Endothelial cell of umbilical vein (primary cell): ENCODE results near the gene FPGS. TPM values are rescaled to one million over a fixed set of nuclear protein-coding genes. Genes with fewer than 3 reads are reported as not detected.

Experiments
- BruUV-seq: library from RNA; stranded (reverse); fragments of 400-500 nt; replicated peaks from 2 replicates; lab custom pipeline; 2021; lab: Mats Ljungman, UMichigan
- CTCF ChIA-PET: fragments of 300-600, 350-600 bp; sonication (Branson Sonifier 250); formaldehyde crosslinking; loops from one replicate; lab custom pipeline; 2021; ENCODE audit warnings: antibody characterized with exemption, inconsistent platforms; lab: Charles Lee
- POLR2A ChIA-PET: fragments of 300-600, 350-600 bp; sonication (Branson Sonifier 250); formaldehyde crosslinking; loops from one replicate; lab custom pipeline; 2021; ENCODE audit warnings: antibody characterized with exemption, inconsistent platforms; lab: Charles Lee
- DNase-seq: peaks from one replicate; pipeline ENCODE4 v3.0.0-alpha.2; 2011; ENCODE audit warnings: low read depth, low spot score
- FAIRE-seq: peaks from 2 replicates; lab custom pipeline; 2011; peaks lifted over from hg19 to GRCh38; lab: Jason Lieb, UNC
- H2AFZ ChIP-seq: 2 replicates; pipeline ENCODE4 v1.6.0; 2012; ENCODE audit warnings: low read depth, low read length, control low read depth, inconsistent platforms
- H3K27ac ChIP-seq: 2 replicates; pipeline ENCODE4 v1.5.1; 2011; ENCODE audit warnings: low read depth, mild to moderate bottlenecking, control low read depth, low read length, moderate library complexity; ENCODE audit not compliant: insufficient read depth
- H3K27me3 ChIP-seq, 2 experiments: 2 replicates each; pipeline versions ENCODE4 v1.6.0 to v1.6.1; 2011; ENCODE audit warnings: low read length in 2 of 2, mixed read lengths in 1 of 2; ENCODE audit not compliant: control insufficient read depth in 2 of 2, insufficient read depth in 2 of 2
- H3K36me3 ChIP-seq, 2 experiments: 2 replicates in 1 of 2; 3 replicates in 1 of 2; pipeline ENCODE4 v1.5.1; 2011; ENCODE audit warnings: low read length in 2 of 2, mild to moderate bottlenecking in 1 of 2, moderate library complexity in 1 of 2; ENCODE audit not compliant: control insufficient read depth in 2 of 2, insufficient read depth in 2 of 2; ENCODE audit errors: extremely low read depth in 1 of 2
- H3K4me1 ChIP-seq: 3 replicates; pipeline ENCODE4 v1.5.1; 2011; ENCODE audit warnings: mild to moderate bottlenecking, low read length; ENCODE audit not compliant: control insufficient read depth, insufficient read depth; ENCODE audit errors: extremely low read depth
- H3K4me2 ChIP-seq: 2 replicates; pipeline ENCODE4 v1.6.1; 2011; ENCODE audit warnings: low read length, control low read depth, mixed read lengths; ENCODE audit not compliant: insufficient read depth
- H3K4me3 ChIP-seq, 3 experiments: fragments of 200-600 bp in 1 of 3; sonication (generic), shearing (Covaris generic) in 1 of 3; replicated peaks in 1 of 3; 2 replicates each; pipeline ENCODE4 v1.5.1; 2011 to 2016; ENCODE audit warnings: control low read depth in 3 of 3, low read length in 3 of 3, mild to moderate bottlenecking in 2 of 3, inconsistent platforms in 1 of 3, low read depth in 1 of 3, moderate library complexity in 1 of 3; ENCODE audit not compliant: insufficient read depth in 1 of 3
- H3K79me2 ChIP-seq: 2 replicates; pipeline ENCODE4 v1.6.0; 2012; ENCODE audit warnings: low read length, inconsistent platforms; ENCODE audit not compliant: control insufficient read depth, insufficient read depth
- H3K9ac ChIP-seq: replicated peaks from 2 replicates; pipeline ENCODE3; 2011; ENCODE audit warnings: low read length, control low read depth; ENCODE audit not compliant: insufficient read depth; ENCODE audit errors: extremely low read depth
- H3K9me1 ChIP-seq: replicated peaks from 3 replicates; pipeline ENCODE4 v1.6.0; 2011; ENCODE audit warnings: mild to moderate bottlenecking, low read length; ENCODE audit not compliant: control insufficient read depth, insufficient read depth; ENCODE audit errors: extremely low read depth
- H3K9me3 ChIP-seq: replicated peaks from 2 replicates; pipeline ENCODE4 v1.5.1; 2012; ENCODE audit warnings: low read length, inconsistent platforms; ENCODE audit not compliant: control insufficient read depth, insufficient read depth
- H4K20me1 ChIP-seq: replicated peaks from 2 replicates; pipeline ENCODE3; 2011; ENCODE audit warnings: mild to moderate bottlenecking, low read length; ENCODE audit not compliant: control insufficient read depth, insufficient read depth; ENCODE audit errors: extremely low read depth
- EZH2 ChIP-seq: IDR thresholded peaks from 2 replicates; pipeline ENCODE4 v1.6.1; 2012; ENCODE audit warnings: borderline replicate concordance, low read depth, mild to moderate bottlenecking, moderate library complexity, low read length, inconsistent platforms; ENCODE audit not compliant: severe bottlenecking
- FOS ChIP-seq: IDR thresholded peaks from 2 replicates; pipeline ENCODE4 v1.6.1; 2011; ENCODE audit warnings: mild to moderate bottlenecking, low read length, moderate library complexity, borderline replicate concordance; ENCODE audit not compliant: insufficient read depth
- GATA2 ChIP-seq: IDR thresholded peaks from 2 replicates; pipeline ENCODE4 v1.7.0; 2011; ENCODE audit warnings: low read depth, mild to moderate bottlenecking, moderate library complexity, mixed read lengths, low read length; ENCODE audit not compliant: insufficient read length, insufficient read depth
- POLR2A ChIP-seq: IDR thresholded peaks from 2 replicates; pipeline ENCODE4 v1.6.1; 2012; ENCODE audit warnings: low read depth, mild to moderate bottlenecking, control low read depth, low read length
- POLR2AphosphoS5 ChIP-seq: IDR thresholded peaks from 2 replicates; pipeline ENCODE4 v1.6.1; 2012; ENCODE audit warnings: low read depth, mild to moderate bottlenecking, control low read depth, low read length, moderate library complexity; ENCODE audit not compliant: insufficient read depth
- dilution Hi-C: fragments of 300-500 bp; cut with MboI; formaldehyde crosslinking; loops from one replicate; pipeline ENCODE4 v1.15.0; 2019; ENCODE audit warnings: low sequenced_read_pairs; ENCODE audit not compliant: extremely low pct_ligation_motif_present
- intact Hi-C: fragments of 100-400 bp; cut with micrococcal nuclease; formaldehyde crosslinking; loops from one replicate; pipeline ENCODE4 v1.10.0; 2022
- polyA plus RNA-seq, 4 experiments: library from polyadenylated mRNA; depleted of rRNA in 3 of 4; stranded (reverse) in 3 of 4; unstranded in 1 of 4; fragments of >200 nt; gene quantifications; 2 replicates each; pipeline versions ENCODE4 v1.2.1 to v1.2.3, GENCODE V29; 2011 to 2012; ENCODE audit warnings: missing spikeins in 1 of 4
- total RNA-seq: library from RNA; stranded (reverse); gene quantifications from 2 replicates; pipeline ENCODE4 v1.2.3, GENCODE V29; 2021
- TF ChIP-seq, protein P1 (sequence below): IDR thresholded peaks from 2 replicates; pipeline ENCODE4 v1.6.1; 2011; ENCODE audit not compliant: insufficient read depth, insufficient read length

Gene FPGS
- total and polyA plus RNA-seq, 2 donors (not counting 3 experiments of a cell fraction or from before 2014, with no cell fraction given) = 77.7 to 90.2 TPM

DNA sequence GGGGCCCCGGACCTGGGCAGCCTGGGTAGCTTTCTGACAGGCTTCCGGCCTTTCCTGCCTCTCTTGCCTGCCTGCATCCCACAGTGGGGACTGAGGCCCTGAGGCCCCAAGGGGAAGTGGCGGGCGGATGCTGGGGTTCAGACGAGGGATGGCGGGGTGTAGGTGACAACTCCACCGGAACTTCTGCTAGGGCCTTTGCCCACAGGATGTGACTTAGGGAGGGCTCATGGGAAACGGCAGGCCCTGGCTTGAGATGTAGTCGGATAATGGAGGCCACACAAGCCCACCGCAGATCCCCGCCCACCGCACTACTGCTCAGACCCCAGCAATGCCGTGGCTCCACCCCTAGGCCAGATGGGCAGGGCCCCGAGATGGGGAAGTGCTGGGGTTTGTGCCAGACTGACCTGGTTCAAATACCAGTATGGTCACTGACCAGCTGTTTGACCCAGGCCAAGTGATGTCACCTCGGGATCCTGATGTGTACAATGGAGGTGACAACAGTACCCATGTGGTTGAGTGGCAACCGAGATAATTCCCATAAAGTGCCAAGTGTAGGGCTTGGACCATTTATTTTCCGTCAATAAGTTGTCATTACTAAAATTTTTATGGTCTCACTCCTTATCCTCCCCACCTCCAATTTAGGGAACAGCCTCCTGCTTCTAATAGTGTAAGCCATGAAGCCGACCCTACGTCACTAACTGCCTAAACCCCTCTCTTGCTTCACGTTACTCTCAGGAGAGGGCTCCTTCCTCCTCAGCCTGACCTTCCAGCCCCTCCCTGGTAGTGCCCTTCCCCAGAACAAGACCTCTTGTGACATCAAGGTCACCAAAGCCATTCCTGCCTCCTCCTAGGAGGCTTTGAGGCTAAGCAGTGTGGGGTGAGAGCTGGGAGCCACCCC, 19.3 kb upstream of the FPGS start:
- FAIRE-seq (peak; percentile 94), DNase-seq (peak; percentile 48)
- ChIA-PET CTCF (interaction anchor here (1.2 to 8.8 kb wide), 5 partner anchors 11 to 86 kb away, joined by 3 to 167 read pairs (median 46); partner anchors contain the start of gene TOR2A), POLR2A (interaction anchor here (0.6 to 2.7 kb wide), 5 partner anchors 13 to 99 kb away, joined by 3 to 24 read pairs (median 5); no protein-coding TSS in a partner anchor)
- Histone ChIP-seq H3K4me1 (peaks cover 44% of the 10 kb centered on the region), H3K4me3 (no peak overlapping the region), H3K9me1 (no peaks in the 10 kb centered on the region), H3K9ac (peak overlapping the region; percentile 45), H3K27ac (peak overlapping the region; percentile 69), H2AFZ (peak overlapping the region; percentile 51), H3K4me2 (peak overlapping the region; percentile 42), H4K20me1 (no peaks in the 10 kb centered on the region), H3K79me2 (peaks cover 25% of the 10 kb centered on the region), H3K9me3 (no peaks in the 10 kb centered on the region), H3K27me3 (no peaks in the 10 kb centered on the region), H3K36me3 (peaks cover 12 to 14% of the 10 kb centered on the region in 2 experiments)
- TF ChIP-seq EZH2 = no peak
- TF ChIP-seq, protein P1, sequence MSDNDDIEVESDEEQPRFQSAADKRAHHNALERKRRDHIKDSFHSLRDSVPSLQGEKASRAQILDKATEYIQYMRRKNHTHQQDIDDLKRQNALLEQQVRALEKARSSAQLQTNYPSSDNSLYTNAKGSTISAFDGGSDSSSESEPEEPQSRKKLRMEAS = no peak
- peak; percentile 63 for TF ChIP-seq FOS
- TF ChIP-seq POLR2A = peak; percentile 27
- peak; percentile 86 for TF ChIP-seq GATA2
- TF ChIP-seq POLR2AphosphoS5 = peak; percentile 77
- intact Hi-C loops (loop anchor here (1.0 kb wide), 1 partner anchor 13 kb away; no protein-coding TSS in a partner anchor), dilution Hi-C loops (no loop called here)
- BruUV-seq = no TSS peak
